Activated naive CD8-positive, alpha-beta T cell treated with anti-CD3 and anti-CD28 coated beads, Interleukin-2, amount 50 U/mL, for 24 hours (primary cell): ENCODE measurements around the gene CEBPG.

Experiments used
- ATAC-seq: fragments of 150-1000 bp; cut with Tn5 transposase; one replicate; pipeline ENCODE4 v1.10.0; 2021
- DNase-seq: peaks from one replicate; pipeline ENCODE4 v3.0.0; 2021
- H3K27ac Mint-ChIP-seq: one replicate; pipeline ENCODE4 v1.8.0; 2021; ENCODE audit warnings: mild to moderate bottlenecking, mixed read lengths
- H3K27me3 Mint-ChIP-seq: one replicate; pipeline ENCODE4 v1.8.0; 2021; ENCODE audit warnings: mixed read lengths
- H3K36me3 Mint-ChIP-seq: one replicate; pipeline ENCODE4 v1.8.0; 2021; ENCODE audit warnings: low read depth, mixed read lengths
- H3K4me1 Mint-ChIP-seq: one replicate; pipeline ENCODE4 v1.8.0; 2021; ENCODE audit warnings: mixed read lengths
- H3K4me3 Mint-ChIP-seq: one replicate; pipeline ENCODE4 v1.8.0; 2021; ENCODE audit warnings: mild to moderate bottlenecking, moderate library complexity, mixed read lengths
- H3K9me3 Mint-ChIP-seq: one replicate; pipeline ENCODE4 v1.8.0; 2021; ENCODE audit warnings: mixed read lengths

Gene CEBPG

DNA sequence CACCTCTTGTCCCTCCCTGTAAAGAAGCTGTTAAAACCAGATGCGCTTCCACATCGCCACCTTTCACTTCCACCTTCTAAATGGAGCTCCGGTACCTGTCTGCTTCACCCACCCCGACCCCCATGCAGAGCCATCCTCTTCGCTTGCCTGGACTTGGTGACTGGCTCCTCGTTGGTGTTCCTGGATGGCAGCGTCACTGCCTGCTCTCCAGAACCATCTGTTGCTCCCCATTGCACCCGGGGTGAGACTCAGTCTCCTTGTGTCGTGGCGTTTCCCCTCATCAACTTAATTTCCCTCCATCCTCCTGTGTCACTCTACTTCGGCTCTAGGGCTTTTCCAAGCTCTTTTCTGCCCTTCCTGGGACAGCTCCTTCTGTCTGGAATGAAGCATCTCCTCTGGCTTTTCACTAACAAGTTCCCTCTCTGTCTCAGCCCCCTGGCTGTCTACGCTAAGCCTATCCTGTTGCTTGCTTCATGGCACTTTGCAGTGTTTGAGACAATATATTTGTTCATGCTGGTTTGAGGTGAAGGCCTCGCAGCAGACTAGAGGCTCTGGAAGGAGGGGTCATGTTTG, 10.3 kb downstream of the CEBPG start:
- Mint-ChIP-seq H3K27ac (no peak overlapping the region), H3K36me3 (peaks cover 21% of the 10 kb centered on the region)

DNA sequence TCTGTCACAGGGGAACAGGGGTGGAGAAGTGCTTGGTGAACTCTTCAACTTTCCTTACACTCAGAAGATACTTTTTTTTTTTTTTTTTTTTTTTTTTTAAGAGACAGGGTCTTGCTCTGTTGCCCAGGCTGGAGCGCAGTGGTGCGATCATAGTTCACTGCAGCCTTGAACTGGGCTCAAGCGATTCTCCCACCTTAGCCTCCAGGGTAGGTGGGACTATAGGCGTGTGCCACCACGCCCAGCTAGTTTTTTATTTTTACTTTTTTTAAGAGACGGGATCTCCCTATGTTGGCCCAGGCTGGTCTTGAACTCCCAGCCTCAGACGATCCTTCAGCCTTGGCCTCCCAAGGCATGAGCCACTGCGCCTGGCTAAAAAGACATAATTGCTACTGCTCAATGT, 11.5 kb downstream of the CEBPG start:
- Mint-ChIP-seq H3K4me3 (no peak overlapping the region), H3K36me3 (peaks cover 11% of the 10 kb centered on the region), H3K9me3 (no peaks in the 10 kb centered on the region), H3K27ac (no peak overlapping the region), H3K27me3 (no peaks in the 10 kb centered on the region), H3K4me1 (peaks cover 2% of the 10 kb centered on the region)
- no peak for DNase-seq
- ATAC-seq, result no peak

More for the DNA sequence above, 10.3 kb downstream of the CEBPG start:
- DNase-seq, result no peak
- no peak for ATAC-seq
- Mint-ChIP-seq H3K9me3 (no peaks in the 10 kb centered on the region), H3K27me3 (no peaks in the 10 kb centered on the region), H3K4me3 (no peak overlapping the region), H3K4me1 (peaks cover 8% of the 10 kb centered on the region)

DNA sequence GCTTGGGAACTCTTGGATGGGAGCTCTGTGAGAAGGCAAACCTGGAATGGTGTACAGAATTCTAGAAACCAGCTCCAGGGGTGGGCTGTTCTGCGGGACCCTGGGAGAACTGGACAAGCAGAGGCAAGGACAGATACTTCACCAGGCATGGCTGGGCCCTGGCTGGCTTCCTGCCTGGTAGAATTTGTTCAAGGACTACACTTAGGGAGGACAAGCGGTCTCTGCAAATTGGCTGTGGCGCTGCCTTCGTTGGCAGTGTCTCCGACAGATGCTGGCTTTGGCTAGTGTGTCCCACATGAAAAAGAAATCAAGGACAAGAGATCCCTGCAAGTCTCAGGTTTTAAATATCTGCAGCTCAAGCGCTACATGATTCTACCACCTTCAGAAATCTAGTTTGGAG, 12.4 kb downstream of the CEBPG start:
- Mint-ChIP-seq H3K9me3 (no peaks in the 10 kb centered on the region), H3K4me1 (peaks cover 1% of the 10 kb centered on the region), H3K36me3 (peaks cover 8% of the 10 kb centered on the region), H3K27me3 (no peaks in the 10 kb centered on the region), H3K4me3 (no peak overlapping the region), H3K27ac (no peak overlapping the region)
- DNase-seq (no peak), ATAC-seq (no peak)

DNA sequence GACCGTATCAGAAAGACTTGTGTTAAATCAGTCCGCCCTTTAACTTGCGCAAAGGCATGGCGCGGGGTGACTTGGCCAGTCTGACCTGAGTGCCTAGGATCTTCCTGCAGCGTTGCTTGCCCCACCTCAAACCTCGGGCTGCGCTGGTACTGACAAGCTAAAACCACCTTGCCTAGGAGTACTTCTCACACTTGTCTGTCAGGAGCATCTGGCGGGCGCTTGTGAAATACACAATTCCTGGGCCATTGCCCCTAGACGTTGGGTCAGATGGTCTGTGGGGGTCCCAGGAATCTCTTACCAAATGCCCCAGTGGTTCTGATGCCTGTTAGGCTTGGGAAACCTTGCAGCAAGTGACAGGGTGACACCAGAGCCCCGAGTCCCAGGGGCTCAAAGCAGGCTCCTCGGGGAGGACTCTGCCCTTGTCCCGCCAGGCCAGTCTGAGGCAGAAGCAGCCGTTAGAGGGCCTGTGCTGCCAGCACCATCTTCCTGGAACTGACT, 12.9 kb downstream of the CEBPG start:
- Mint-ChIP-seq H3K4me1 (no peaks in the 10 kb centered on the region), H3K9me3 (no peaks in the 10 kb centered on the region), H3K27me3 (no peaks in the 10 kb centered on the region), H3K4me3 (no peak overlapping the region), H3K36me3 (peaks cover 4% of the 10 kb centered on the region), H3K27ac (no peak overlapping the region)
- ATAC-seq, result no peak
- DNase-seq, result no peak

DNA sequence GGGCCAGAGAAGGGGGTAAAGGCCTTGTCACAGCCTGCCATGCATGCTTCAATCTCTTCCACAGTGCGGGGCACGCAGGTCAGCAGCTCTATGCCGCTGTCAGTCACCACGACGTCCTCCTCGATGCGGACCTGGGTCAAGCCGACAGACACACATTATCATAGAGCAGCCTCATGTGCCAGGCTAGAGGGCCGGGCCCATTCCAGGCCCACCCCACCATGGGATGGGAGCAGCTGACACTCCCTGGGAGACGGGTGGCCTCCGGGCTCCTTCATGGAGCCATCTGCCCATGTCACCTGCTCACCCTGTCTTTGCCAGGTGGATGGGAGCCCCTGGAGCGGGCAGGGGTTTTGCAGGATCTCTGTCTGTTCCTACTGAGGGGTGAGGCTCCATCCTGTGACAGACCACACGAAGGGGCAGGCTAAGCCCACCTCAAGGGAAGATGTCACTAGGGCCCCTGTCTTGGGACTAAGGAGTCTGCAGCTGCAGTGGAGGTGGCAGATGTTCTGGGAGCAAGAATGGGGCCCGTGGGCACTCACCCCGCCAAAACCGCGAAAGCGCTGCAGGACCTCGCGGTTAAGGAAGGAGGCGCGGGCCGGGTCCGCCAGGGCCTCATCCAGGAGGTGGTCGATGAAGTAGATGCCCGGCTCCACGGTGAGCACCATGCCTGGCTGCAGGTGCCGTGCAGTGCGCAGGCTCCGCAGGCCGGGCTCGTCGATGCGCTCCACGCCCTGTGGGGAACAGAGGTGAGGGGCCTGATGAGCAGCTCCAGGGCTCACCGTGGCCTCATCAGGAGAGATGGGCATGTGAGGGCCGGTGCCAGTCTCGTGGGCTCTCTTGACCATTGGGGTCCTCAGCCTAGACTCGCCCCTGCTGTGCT, 14.1 kb downstream of the CEBPG start:
- H3K27ac Mint-ChIP-seq, result no peak overlapping the region
- no peak overlapping the region for H3K4me3 Mint-ChIP-seq
- H3K27me3 Mint-ChIP-seq, result no peaks in the 10 kb centered on the region
- H3K4me1 Mint-ChIP-seq, result no peaks in the 10 kb centered on the region
- H3K9me3 Mint-ChIP-seq, result no peaks in the 10 kb centered on the region
- peaks cover 4% of the 10 kb centered on the region for H3K36me3 Mint-ChIP-seq
- no peak for ATAC-seq
- no peak for DNase-seq

DNA sequence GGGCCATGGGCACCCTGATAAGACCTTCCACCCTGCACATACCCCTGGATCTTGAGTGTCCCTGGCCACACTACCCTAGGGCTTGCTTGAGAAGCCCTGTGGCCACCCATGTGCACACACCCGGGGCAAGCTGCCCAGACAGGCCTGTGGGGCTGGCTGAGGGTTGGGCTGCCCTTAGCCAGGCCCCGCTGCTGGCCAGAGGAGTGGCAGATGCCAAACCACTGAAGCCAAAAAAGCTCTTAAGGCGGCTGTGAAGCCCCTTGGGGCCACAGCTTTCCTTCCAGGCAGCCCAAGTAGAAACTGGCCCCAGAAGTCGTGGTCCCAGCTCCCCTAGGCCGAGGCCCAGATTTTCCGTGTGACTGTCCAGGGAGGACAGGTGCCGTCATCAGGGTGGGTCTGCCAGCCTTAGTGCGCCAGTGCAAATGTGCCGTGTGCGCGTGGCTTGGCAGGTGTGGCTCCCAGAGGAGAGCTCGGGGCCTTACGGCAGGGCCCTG, 14.8 kb downstream of the CEBPG start:
- no peak for ATAC-seq
- Mint-ChIP-seq H3K4me3 (no peak overlapping the region), H3K36me3 (peaks cover under 1% of the 10 kb centered on the region), H3K27ac (no peak overlapping the region), H3K9me3 (no peaks in the 10 kb centered on the region), H3K4me1 (no peaks in the 10 kb centered on the region), H3K27me3 (no peaks in the 10 kb centered on the region)
- no peak for DNase-seq

DNA sequence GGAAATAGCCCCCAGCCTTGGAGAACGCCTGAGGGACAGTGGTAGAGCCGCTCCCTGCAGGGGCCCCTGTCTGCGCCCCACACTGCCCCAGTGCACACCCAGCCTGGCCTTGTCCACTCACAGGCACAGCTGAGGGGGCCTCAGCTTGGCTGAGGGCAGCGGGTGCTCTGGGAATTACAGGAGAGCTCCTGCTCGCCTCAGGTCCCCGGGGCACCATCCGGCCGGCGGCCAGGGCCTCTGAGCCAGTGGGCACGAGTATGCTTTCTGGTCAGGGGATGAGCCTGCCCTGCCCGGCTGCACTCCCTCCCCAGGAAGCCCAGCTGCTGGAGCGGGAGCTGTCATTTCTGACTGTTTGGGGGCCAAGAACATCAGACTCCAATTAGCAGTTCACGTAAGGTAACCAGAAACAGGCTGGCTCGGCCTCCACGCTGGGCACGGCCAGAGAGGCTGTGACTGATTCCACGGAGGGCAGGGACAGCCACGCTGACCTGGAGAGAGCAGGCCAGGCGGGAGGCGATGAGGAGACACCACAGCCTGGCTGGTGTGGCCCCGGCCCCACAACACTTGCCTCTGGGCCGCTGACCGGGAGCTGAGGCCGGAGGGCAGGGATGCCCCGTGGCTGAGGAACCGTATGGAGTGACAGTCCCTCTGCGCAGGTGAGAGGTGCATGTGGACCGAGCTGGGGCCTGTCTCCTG, 15.4 kb downstream of the CEBPG start:
- no peak overlapping the region for H3K4me3 Mint-ChIP-seq
- H3K36me3 Mint-ChIP-seq, result no peaks in the 10 kb centered on the region
- H3K27ac Mint-ChIP-seq, result no peak overlapping the region
- H3K9me3 Mint-ChIP-seq, result no peaks in the 10 kb centered on the region
- no peak for DNase-seq
- no peaks in the 10 kb centered on the region for H3K4me1 Mint-ChIP-seq
- ATAC-seq, result no peak
- no peaks in the 10 kb centered on the region for H3K27me3 Mint-ChIP-seq

DNA sequence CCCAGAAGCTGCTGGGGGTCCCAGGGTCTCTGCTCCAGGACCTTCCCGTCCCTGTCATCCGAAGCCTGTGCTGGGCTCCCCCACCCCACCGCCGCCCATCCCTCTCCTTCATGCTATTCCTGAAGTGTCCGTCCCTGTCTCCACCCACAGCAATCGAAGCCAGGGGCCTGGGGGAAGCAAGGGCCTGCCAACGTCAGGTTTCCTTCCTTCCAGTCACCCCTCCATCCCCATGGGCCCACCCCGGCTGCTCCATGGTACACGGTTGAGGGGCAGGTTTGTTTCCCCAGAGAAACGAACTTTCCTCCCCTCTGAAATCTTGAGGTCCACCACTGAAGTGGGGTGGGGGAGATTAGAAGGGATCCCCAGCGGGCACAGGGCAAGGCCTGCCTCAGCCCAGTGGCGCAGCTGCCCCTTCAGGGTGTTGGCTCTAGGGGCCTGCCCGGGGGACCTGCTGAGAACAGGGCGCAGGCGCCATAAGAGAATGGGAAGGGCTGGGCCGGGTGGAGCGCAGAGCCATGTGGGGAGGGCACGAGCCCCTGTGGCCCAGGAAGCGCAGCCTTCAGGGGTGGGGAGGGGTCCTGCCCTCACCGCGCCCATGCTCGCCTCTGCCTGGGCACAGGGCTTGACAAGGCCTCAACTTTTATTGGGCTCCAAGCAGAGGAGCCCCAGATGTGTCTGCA, 16.1 kb downstream of the CEBPG start:
- H3K9me3 Mint-ChIP-seq, result no peaks in the 10 kb centered on the region

DNA sequence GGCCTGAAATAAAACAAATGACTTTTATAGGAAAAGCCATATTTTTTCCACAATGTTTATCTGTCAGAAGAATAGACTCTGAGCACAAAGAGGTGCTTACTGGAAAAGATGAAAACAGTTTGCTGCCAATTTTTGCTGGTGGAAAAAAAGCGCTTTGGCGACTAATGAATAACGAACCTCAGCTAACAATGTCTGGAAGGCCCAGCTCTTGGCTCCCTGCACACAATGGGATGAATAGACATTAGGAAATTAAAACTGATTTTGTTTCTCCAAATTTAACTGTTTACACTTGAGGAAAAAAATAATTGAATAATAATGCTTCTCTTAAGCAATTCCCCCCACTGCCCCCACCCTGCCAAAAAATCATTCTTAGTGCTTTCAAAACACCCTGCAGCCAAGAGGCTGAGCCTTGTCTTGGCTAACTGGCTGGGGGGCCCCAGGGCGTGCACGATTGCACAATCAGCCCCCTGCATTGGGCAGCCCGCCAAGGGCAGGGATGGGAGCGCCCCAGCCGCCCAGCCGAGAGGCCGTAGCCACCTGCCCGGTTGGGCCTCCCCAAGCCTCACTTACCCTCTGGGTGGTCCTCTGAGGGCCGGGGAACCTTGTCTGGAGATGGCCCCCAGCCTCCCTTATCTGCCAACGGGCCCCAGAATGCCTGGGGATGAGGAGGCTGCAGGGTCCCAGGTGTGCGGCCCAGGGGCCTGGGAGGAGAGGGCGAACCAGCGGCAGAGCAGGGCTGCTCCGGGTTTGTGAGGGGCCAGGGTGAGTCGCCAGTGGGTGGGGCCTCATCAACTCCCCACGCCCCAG, 16.8 kb downstream of the CEBPG start:
- no peak for ATAC-seq
- Mint-ChIP-seq H3K4me3 (no peak overlapping the region), H3K9me3 (no peaks in the 10 kb centered on the region), H3K27me3 (no peaks in the 10 kb centered on the region), H3K27ac (no peak overlapping the region), H3K4me1 (no peaks in the 10 kb centered on the region), H3K36me3 (no peaks in the 10 kb centered on the region)
- no peak for DNase-seq

More for the DNA sequence above, 16.1 kb downstream of the CEBPG start:
- H3K4me3 Mint-ChIP-seq, result no peak overlapping the region
- no peak overlapping the region for H3K27ac Mint-ChIP-seq
- ATAC-seq (no peak), DNase-seq (no peak)
- H3K4me1 Mint-ChIP-seq, result no peaks in the 10 kb centered on the region
- H3K36me3 Mint-ChIP-seq, result no peaks in the 10 kb centered on the region
- no peaks in the 10 kb centered on the region for H3K27me3 Mint-ChIP-seq

DNA sequence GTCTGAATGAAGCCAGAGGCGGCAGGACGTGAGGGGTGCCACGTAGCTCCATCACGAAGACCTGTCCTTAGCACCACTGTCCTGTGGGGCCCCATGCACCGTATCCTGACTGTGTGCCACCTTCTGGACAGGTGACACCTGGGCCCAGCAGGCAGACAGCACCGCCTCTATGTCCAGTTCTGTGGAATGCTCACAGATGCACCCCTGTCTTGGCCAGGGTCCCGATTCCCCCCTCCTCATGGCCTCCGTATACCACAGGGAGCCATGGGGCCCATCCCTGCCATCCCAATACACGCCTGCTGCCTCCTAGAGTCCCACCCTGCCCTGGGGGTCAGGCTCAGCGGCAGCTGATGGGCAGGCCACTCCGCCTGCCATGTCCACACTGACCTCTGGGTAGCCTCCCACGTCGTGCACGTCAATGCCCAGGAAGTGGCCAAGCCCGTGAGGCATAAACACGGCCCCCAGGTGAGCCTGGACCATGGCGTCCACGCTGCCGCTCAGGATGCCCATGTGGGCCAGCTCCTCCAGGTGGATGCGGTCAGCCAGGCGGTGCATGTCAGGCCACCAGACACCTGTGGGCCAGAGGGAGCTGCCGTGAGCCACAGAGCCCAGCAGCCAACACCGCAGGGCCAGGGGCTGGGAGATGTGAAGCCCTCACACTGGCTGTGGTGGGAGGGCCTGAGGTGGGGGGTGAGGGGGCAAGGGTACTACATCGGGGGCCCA, 17.6 kb downstream of the CEBPG start:
- Mint-ChIP-seq H3K4me3 (no peak overlapping the region), H3K36me3 (no peaks in the 10 kb centered on the region), H3K27me3 (no peaks in the 10 kb centered on the region), H3K9me3 (no peaks in the 10 kb centered on the region), H3K4me1 (no peaks in the 10 kb centered on the region), H3K27ac (no peak overlapping the region)
- no peak for DNase-seq
- no peak for ATAC-seq

DNA sequence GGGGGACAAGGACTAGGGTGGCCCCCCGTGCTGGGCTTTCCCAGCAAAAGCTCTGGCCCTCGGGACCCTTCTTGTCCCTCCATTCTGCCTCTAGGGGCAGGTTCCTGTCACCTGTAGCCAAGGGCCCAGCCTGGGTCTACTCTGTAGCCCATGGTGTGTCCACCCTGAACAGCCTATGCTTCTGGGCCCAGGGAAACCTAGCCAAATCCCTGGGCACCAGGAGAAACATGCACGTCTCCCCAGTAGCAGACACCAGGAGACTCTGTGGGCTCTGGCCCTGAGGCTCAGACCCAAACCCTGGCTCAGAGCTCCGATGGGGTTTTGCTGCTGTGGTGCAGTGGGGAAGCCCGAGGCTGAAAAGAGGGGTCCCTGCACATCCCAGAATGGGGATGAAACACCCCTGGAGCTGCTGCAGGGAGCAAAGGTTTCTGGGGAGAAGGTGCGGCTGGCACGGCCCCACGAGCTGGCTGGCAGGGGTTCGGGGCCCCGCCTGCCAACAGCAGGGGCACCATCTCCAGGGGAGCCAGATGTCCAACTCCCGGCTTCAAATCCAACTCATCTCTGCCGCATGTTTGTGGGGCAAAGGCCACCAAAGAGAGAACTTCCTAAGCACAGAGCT, 18.2 kb downstream of the CEBPG start:
- Mint-ChIP-seq H3K27ac (no peak overlapping the region), H3K4me1 (no peaks in the 10 kb centered on the region), H3K9me3 (no peaks in the 10 kb centered on the region), H3K27me3 (no peaks in the 10 kb centered on the region), H3K36me3 (no peaks in the 10 kb centered on the region), H3K4me3 (no peak overlapping the region)
- ATAC-seq, result no peak
- DNase-seq, result no peak

DNA sequence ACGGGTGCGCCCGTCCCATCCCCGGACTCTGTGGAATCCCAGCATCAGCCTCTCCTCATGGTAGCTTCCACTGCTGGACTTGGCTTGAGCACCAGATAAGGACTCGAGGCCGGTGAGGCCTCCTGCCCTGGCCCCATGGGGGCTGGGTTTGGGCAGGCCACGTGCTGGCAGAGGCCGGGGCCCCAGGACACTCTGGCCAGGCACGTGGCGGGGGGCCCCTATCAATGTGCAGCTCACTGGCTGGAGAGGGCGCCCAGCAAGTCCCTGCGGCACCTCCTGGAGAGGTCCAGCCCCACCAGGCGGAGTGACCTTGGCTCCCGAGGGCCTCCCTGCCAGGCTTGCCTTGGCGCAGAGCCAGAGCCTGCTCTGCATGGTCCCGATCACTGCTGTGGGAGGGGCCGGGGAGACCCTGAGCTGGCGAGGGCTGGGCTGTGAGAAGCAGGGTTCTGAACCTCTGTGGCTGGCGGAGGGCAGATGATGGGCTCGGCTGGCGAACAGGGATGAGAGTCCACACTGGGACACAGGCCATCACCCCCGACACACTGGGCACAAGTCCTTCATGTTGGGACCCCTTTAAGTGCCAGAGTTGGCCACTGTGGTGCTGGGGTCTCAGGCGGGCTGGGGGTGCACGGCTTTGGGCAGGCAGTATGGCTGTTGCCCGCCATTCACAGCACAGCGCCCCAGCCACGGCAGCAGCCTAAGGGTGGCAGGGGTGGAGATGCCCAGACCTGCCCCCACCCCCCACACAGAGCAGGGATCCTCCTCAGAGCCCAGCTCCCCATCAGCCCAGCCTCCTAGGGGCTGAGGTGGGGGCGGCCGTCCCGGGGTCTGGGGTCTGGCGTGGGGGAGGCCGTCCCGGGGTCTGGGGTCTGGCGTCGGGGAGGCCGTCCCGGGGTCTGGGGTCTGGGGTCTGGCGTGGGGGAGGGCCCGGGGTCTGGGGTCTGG, 19.1 kb downstream of the CEBPG start:
- no peaks in the 10 kb centered on the region for H3K36me3 Mint-ChIP-seq
- H3K4me3 Mint-ChIP-seq, result no peak overlapping the region
- no peaks in the 10 kb centered on the region for H3K9me3 Mint-ChIP-seq
- DNase-seq (no peak), ATAC-seq (peak; percentile 2)
- no peaks in the 10 kb centered on the region for H3K27me3 Mint-ChIP-seq
- H3K27ac Mint-ChIP-seq, result no peak overlapping the region
- H3K4me1 Mint-ChIP-seq, result no peaks in the 10 kb centered on the region
